PFSK-1 (cell line): ENCODE results near the gene ANKH.

Experiments used
- FOXP2 ChIP-seq: optimal IDR thresholded peaks from 2 replicates; pipeline ENCODE3; 2011; ENCODE audit warnings: borderline replicate concordance, control low read depth, inconsistent platforms; ENCODE audit not compliant: insufficient read depth; ENCODE audit errors: extremely low read length, extremely low read depth
- POLR2AphosphoS5 ChIP-seq: IDR thresholded peaks from 2 replicates; pipeline ENCODE4 v1.6.1; 2012; ENCODE audit warnings: low read depth, mild to moderate bottlenecking, control low read depth, low read length, moderate library complexity
- SIN3A ChIP-seq: IDR thresholded peaks from 2 replicates; pipeline ENCODE4 v1.6.1; 2012; ENCODE audit warnings: mild to moderate bottlenecking, low read length, moderate library complexity, borderline replicate concordance; ENCODE audit not compliant: insufficient read depth
- TAF1 ChIP-seq: IDR thresholded peaks from 2 replicates; pipeline ENCODE4 v1.6.1; 2012; ENCODE audit warnings: low read length, control low read depth, borderline replicate concordance; ENCODE audit not compliant: insufficient read depth
- TF ChIP-seq, protein P1 (sequence below), 2 experiments: IDR thresholded peaks; 2 replicates each; pipeline versions ENCODE4 v1.6.1 to v1.8.0; 2011 to 2012; ENCODE audit warnings: low read depth in 2 of 2, low read length in 2 of 2, control low read depth in 1 of 2, inconsistent platforms in 1 of 2, mild to moderate bottlenecking in 1 of 2, moderate library complexity in 1 of 2; ENCODE audit not compliant: insufficient read depth in 1 of 2

The ANKH gene

GRCh38 chr5:14816374-14816998 lies 55.1 kb downstream of the ANKH start:
- no peak for TF ChIP-seq SIN3A
- TF ChIP-seq TAF1 = no peak
- no peak for TF ChIP-seq FOXP2
- TF ChIP-seq, protein P1, sequence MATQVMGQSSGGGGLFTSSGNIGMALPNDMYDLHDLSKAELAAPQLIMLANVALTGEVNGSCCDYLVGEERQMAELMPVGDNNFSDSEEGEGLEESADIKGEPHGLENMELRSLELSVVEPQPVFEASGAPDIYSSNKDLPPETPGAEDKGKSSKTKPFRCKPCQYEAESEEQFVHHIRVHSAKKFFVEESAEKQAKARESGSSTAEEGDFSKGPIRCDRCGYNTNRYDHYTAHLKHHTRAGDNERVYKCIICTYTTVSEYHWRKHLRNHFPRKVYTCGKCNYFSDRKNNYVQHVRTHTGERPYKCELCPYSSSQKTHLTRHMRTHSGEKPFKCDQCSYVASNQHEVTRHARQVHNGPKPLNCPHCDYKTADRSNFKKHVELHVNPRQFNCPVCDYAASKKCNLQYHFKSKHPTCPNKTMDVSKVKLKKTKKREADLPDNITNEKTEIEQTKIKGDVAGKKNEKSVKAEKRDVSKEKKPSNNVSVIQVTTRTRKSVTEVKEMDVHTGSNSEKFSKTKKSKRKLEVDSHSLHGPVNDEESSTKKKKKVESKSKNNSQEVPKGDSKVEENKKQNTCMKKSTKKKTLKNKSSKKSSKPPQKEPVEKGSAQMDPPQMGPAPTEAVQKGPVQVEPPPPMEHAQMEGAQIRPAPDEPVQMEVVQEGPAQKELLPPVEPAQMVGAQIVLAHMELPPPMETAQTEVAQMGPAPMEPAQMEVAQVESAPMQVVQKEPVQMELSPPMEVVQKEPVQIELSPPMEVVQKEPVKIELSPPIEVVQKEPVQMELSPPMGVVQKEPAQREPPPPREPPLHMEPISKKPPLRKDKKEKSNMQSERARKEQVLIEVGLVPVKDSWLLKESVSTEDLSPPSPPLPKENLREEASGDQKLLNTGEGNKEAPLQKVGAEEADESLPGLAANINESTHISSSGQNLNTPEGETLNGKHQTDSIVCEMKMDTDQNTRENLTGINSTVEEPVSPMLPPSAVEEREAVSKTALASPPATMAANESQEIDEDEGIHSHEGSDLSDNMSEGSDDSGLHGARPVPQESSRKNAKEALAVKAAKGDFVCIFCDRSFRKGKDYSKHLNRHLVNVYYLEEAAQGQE (IDR thresholded peaks at IDR 0.05; ENCODE audit: insufficient read depth in 1 of 2, low read depth in 2 of 2, low read length in 2 of 2) = no peak
- no peak for TF ChIP-seq POLR2AphosphoS5

DNA sequence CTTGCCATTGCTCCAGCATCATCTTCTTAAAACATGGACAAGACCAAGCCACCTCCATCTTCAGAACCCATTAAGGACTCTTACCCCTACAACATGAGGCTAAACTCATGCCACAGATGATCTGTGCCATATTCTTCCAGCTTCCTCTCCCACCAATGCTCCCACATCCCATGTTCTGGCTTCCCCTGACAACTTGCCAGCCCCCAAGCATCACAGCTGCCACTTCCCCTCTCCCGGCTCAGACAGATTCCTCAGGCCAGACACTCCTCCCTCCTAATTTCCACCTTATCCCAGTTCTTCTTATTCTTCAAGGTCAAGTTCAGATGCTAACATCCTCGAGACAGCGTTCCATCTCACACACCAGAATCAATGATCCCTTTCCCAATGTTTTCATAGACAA lies 57.8 kb downstream of the ANKH start:
- TF ChIP-seq, protein P1 (IDR thresholded peaks at IDR 0.05; ENCODE audit: insufficient read depth in 1 of 2, low read depth in 2 of 2, low read length in 2 of 2) = no peak
- no peak for TF ChIP-seq POLR2AphosphoS5
- TF ChIP-seq SIN3A = no peak
- no peak for TF ChIP-seq TAF1
- TF ChIP-seq FOXP2 = no peak

GRCh38 chr5:14812166-14812565 lies 59.4 kb downstream of the ANKH start:
- TF ChIP-seq TAF1 = no peak
- no peak for TF ChIP-seq POLR2AphosphoS5
- TF ChIP-seq SIN3A = no peak
- TF ChIP-seq FOXP2 = no peak
- TF ChIP-seq, protein P1 (IDR thresholded peaks at IDR 0.05; ENCODE audit: insufficient read depth in 1 of 2, low read depth in 2 of 2, low read length in 2 of 2) = no peak

- TF ChIP-seq, protein P1 (IDR thresholded peaks at IDR 0.05; ENCODE audit: insufficient read depth in 1 of 2, low read depth in 2 of 2, low read length in 2 of 2) = no peak
- TF ChIP-seq TAF1 (no peak), POLR2AphosphoS5 (no peak)
Observed at GRCh38 chr5:14810928-14811572, 60.5 kb downstream of the ANKH start.

DNA sequence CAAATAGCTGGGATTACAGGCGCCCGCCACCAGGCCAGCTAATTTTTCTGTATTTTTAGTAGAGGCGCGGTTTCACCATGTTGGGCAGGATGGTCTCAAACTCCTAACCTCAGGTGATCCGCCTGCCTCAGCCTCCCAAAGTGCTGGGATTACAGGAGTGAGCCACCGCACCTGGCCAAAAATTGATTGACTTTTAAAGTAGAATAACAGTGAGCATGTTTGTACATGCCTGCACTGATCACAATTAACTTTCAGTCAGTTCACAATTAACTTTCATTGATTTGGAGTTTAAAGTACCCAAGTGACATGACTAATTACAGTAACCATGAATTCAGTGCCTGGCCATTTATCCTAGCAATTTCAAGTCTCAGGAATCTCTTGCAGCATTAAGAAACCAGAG lies 61.3 kb downstream of the ANKH start:
- TF ChIP-seq TAF1 (no peak), POLR2AphosphoS5 (no peak), SIN3A (no peak), FOXP2 (no peak)
- TF ChIP-seq, protein P1 (IDR thresholded peaks at IDR 0.05; ENCODE audit: insufficient read depth in 1 of 2, low read depth in 2 of 2, low read length in 2 of 2) = no peak
